T-cell (primary cell): Measurements from ENCODE around the gene KCNA5. TPM values are rescaled to one million over a fixed set of nuclear protein-coding genes. Genes with fewer than 3 reads are reported as not detected.

Experiments used
- ATAC-seq, 4 experiments: fragments of 200-7000 bp in 3 of 4; fragments of 150-1000 bp in 1 of 4; cut with Tn5 transposase; replicated peaks in 1 of 4; 1 replicate in 3 of 4; 2 replicates in 1 of 4; pipeline ENCODE4 v1.10.0; 2021; ENCODE audit warnings: moderate library complexity in 3 of 4, mild to moderate bottlenecking in 2 of 4, moderate number of reproducible peaks in 1 of 4
- CTCF ChIA-PET, 2 donors: fragments of 300-600 bp; sonication (Branson Sonifier 250); formaldehyde crosslinking; loops; one replicate each; lab custom pipeline; 2022; ENCODE audit warnings: antibody characterized with exemption in 2 of 2; lab: Charles Lee
- POLR2A ChIA-PET, 2 donors: fragments of 300-600 bp; sonication (Branson Sonifier 250); formaldehyde crosslinking; loops; one replicate each; lab custom pipeline; 2022; ENCODE audit warnings: antibody characterized with exemption in 2 of 2; lab: Charles Lee
- DNase-seq, 35 experiments: peaks; one replicate each; pipeline versions ENCODE4 v3.0.0 to v3.0.0-alpha.2; 2013 to 2023
- H3K27ac ChIP-seq: one replicate; pipeline ENCODE4 v1.5.1; 2013; ENCODE audit warnings: low read length
- H3K27me3 ChIP-seq, 2 experiments: replicated peaks in 1 of 2; 1 replicate in 1 of 2; 2 replicates in 1 of 2; pipeline versions ENCODE4 v1.6.1 to v1.7.0; 2013; ENCODE audit warnings: low read length in 1 of 2, mixed read lengths in 1 of 2; ENCODE audit not compliant: control insufficient read depth in 2 of 2, insufficient read depth in 2 of 2; ENCODE audit errors: extremely low read depth in 1 of 2
- H3K36me3 ChIP-seq, 2 donors: 1 replicate in 1 of 2; 2 replicates in 1 of 2; pipeline versions ENCODE4 v1.6.1 to v1.7.0; 2013; ENCODE audit warnings: low read length in 1 of 2; ENCODE audit not compliant: control insufficient read depth in 2 of 2, insufficient read depth in 1 of 2; ENCODE audit errors: extremely low read depth in 1 of 2
- H3K4me1 ChIP-seq, 2 experiments: 1 replicate in 1 of 2; 2 replicates in 1 of 2; pipeline versions ENCODE4 v1.6.1 to v1.7.0; 2013; ENCODE audit warnings: low read length in 2 of 2, mixed read lengths in 1 of 2; ENCODE audit not compliant: insufficient read depth in 2 of 2, control insufficient read depth in 1 of 2; ENCODE audit errors: extremely low read depth in 1 of 2
- H3K4me3 ChIP-seq, 2 donors: 1 replicate in 1 of 2; 2 replicates in 1 of 2; pipeline versions ENCODE4 v1.5.1 to v1.7.0; 2013; ENCODE audit warnings: mild to moderate bottlenecking in 2 of 2, low read length in 1 of 2, moderate library complexity in 1 of 2; ENCODE audit not compliant: control insufficient read depth in 1 of 2; ENCODE audit errors: extremely low read depth in 1 of 2
- H3K9me3 ChIP-seq: 2 replicates; pipeline ENCODE4 v1.7.0; 2013
- H3K27ac Mint-ChIP-seq, 2 donors: one replicate each; pipeline ENCODE4 v1.8.0; 2020 to 2021; ENCODE audit warnings: mild to moderate bottlenecking in 2 of 2, mixed read lengths in 2 of 2
- H3K27me3 Mint-ChIP-seq, 2 donors: one replicate each; pipeline ENCODE4 v1.8.0; 2021 to 2022; ENCODE audit warnings: mixed read lengths in 2 of 2
- H3K36me3 Mint-ChIP-seq: one replicate; pipeline ENCODE4 v1.8.0; 2021; ENCODE audit warnings: mixed read lengths
- H3K4me1 Mint-ChIP-seq, 3 donors: one replicate each; pipeline ENCODE4 v1.8.0; 2020 to 2022; ENCODE audit warnings: mixed read lengths in 3 of 3, mild to moderate bottlenecking in 1 of 3
- H3K4me3 Mint-ChIP-seq, 3 donors: one replicate each; pipeline ENCODE4 v1.8.0; 2020 to 2022; ENCODE audit warnings: mild to moderate bottlenecking in 3 of 3, mixed read lengths in 3 of 3, moderate library complexity in 3 of 3
- H3K9me3 Mint-ChIP-seq, 3 donors: one replicate each; pipeline ENCODE4 v1.8.0; 2020 to 2022; ENCODE audit warnings: mixed read lengths in 3 of 3
- WGBS: methylation state at CpG from one replicate; pipeline ENCODE4 v1.1.5; 2013; ENCODE audit warnings: missing lambda C conversion rate; ENCODE audit not compliant: insufficient coverage; 5-methylcytosine and 5-hydroxymethylcytosine counted together
- total RNA-seq, 35 experiments: library from RNA in 6 of 35; stranded (reverse) in 6 of 35; fragments of 120-200 nt in 1 of 35; gene quantifications; one replicate each; pipeline versions ENCODE4 v1.2.1 to v1.2.4 and lab custom pipeline; 2013 to 2026

The KCNA5 gene
- total RNA-seq, 5 donors from 2014 or later (not counting 1 experiment from before 2014, with no cell fraction given) = not detected

DNA sequence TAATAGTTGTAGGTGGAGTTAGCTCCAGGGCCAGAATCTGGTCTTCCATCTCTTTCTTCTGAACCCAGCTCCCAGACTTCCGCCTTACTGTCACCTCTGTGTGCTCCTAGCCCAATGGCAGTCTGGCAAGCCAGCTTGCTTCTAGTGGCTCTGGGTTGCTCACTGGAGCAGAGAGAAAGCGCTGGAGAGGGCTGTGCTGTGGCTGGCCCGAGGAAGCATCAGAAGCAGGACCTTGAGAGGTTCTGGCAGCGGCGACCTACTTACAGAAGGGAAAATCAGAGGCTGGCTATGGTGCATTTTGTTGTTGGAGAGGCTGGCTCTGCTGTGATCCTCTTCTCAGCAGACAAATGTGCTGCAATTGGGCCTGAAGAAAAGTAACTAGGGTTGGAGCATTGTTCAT lies 28.6 kb downstream of the KCNA5 start:
- DNase-seq (no peak), ATAC-seq (no peak)
- Histone ChIP-seq H3K27ac (no peak overlapping the region), H3K27me3 (peaks cover 0 to 10% of the 10 kb centered on the region in 2 experiments), H3K4me3 (no peak overlapping the region), H3K4me1 (no peaks in the 10 kb centered on the region), H3K9me3 (no peaks in the 10 kb centered on the region), H3K36me3 (no peaks in the 10 kb centered on the region)
- Mint-ChIP-seq H3K4me1 (no peaks in the 10 kb centered on the region), H3K9me3 (no peaks in the 10 kb centered on the region), H3K27me3 (peaks cover 7 to 24% of the 10 kb centered on the region in 2 donors), H3K27ac (no peak overlapping the region), H3K4me3 (no peak overlapping the region), H3K36me3 (no peaks in the 10 kb centered on the region)
- ChIA-PET CTCF (no interaction called here), POLR2A (no interaction called here)
- 86% methylated on average over 5 of the region's 5 CpGs for WGBS

DNA sequence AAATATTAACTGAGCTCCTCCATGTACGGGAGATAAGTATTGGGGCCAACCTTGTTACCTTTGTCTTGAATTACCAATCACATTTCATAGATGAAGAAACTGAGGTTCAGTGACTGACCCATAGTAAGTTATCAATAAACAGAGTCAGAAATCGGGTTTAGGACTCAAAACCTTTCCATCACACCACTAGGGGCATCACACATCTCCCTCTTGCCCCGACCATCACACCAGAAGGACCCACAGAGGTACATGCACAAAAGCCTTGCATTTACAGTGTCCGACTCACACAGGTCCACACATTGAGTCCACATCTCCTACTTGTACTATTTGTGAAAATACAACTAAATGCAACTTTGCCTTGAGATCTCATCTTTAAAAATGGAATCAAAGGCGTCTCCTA lies 29.4 kb downstream of the KCNA5 start:
- H3K9me3 Mint-ChIP-seq = no peaks in the 10 kb centered on the region
- H3K27ac ChIP-seq = no peak overlapping the region
- H3K27me3 Mint-ChIP-seq = peaks cover 10 to 19% of the 10 kb centered on the region in 2 donors
- no peak overlapping the region for H3K4me3 Mint-ChIP-seq
- H3K4me3 ChIP-seq = no peak overlapping the region
- no peaks in the 10 kb centered on the region for H3K36me3 ChIP-seq
- no peaks in the 10 kb centered on the region for H3K9me3 ChIP-seq
- no peak overlapping the region for H3K27ac Mint-ChIP-seq
- no peaks in the 10 kb centered on the region for H3K36me3 Mint-ChIP-seq
- CTCF ChIA-PET = no interaction called here
- H3K27me3 ChIP-seq = peaks cover 0 to 15% of the 10 kb centered on the region in 2 experiments
- no peak for DNase-seq
- H3K4me1 Mint-ChIP-seq = no peaks in the 10 kb centered on the region
- no peak for ATAC-seq
- 50% methylated on average over 3 of the region's 5 CpGs for WGBS
- no peaks in the 10 kb centered on the region for H3K4me1 ChIP-seq
- POLR2A ChIA-PET = no interaction called here

DNA sequence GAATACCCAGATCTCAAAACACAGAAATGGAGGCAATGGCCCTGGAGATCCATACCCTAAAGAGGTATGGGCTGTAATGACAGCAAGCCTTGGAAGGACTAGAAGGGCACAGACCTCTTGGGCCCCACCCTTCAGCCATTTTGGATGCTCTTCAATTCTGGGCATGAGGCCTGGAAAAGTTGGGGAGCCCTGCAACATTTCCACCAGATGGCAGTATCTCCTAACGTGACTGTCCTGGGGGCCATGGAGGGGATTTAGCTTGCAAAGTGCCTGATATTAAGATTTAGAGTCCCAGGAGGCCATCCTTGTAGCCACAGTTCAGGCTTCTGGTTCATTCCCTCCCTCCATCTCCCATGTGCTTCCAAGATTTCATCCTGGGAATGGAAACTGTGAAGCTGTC lies 30.2 kb downstream of the KCNA5 start:
- ChIA-PET CTCF (no interaction called here), POLR2A (no interaction called here)
- H3K4me3 Mint-ChIP-seq = no peak overlapping the region
- H3K9me3 Mint-ChIP-seq = no peaks in the 10 kb centered on the region
- ATAC-seq (no peak), DNase-seq (no peak)
- Histone ChIP-seq H3K9me3 (no peaks in the 10 kb centered on the region), H3K4me3 (no peak overlapping the region), H3K27ac (no peak overlapping the region), H3K27me3 (peaks cover 0 to 19% of the 10 kb centered on the region in 2 experiments), H3K36me3 (no peaks in the 10 kb centered on the region), H3K4me1 (no peaks in the 10 kb centered on the region)
- no peak overlapping the region for H3K27ac Mint-ChIP-seq
- 40% methylated on average over 1 of the region's 1 CpG for WGBS
- H3K36me3 Mint-ChIP-seq = no peaks in the 10 kb centered on the region
- no peaks in the 10 kb centered on the region for H3K4me1 Mint-ChIP-seq
- H3K27me3 Mint-ChIP-seq = peaks cover 10 to 20% of the 10 kb centered on the region in 2 donors

DNA sequence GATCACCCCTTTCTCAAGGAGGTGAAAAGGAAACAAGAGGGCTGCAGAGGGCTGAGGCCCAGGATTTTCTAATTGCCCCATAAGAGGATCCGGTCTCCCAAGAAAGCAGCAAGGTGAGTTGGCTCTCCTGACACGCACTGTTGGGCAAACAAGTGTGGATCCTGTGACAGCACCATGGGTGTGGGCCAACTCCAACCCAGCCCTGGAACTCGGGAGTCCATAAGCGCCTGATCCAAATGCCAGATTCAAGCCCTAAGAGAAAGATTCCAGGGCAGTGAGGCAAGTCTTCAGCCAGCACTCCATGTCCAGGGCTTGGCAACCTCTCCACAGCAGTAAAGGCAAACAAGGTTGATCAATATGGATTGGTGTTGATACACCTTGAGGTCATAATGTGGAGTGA lies 33.1 kb downstream of the KCNA5 start:
- ATAC-seq (no peak), DNase-seq (no peak)
- H3K36me3 Mint-ChIP-seq = no peaks in the 10 kb centered on the region
- peaks cover 0 to 19% of the 10 kb centered on the region in 2 experiments for H3K27me3 ChIP-seq
- no peak overlapping the region for H3K27ac ChIP-seq
- POLR2A ChIA-PET = no interaction called here
- H3K27ac Mint-ChIP-seq = no peak overlapping the region
- no peak overlapping the region for H3K4me3 ChIP-seq
- 81% methylated on average over 4 of the region's 4 CpGs for WGBS
- H3K36me3 ChIP-seq = no peaks in the 10 kb centered on the region
- no peaks in the 10 kb centered on the region for H3K4me1 ChIP-seq
- H3K4me3 Mint-ChIP-seq = no peak overlapping the region
- H3K9me3 ChIP-seq = no peaks in the 10 kb centered on the region
- CTCF ChIA-PET = no interaction called here
- H3K4me1 Mint-ChIP-seq = no peaks in the 10 kb centered on the region
- H3K9me3 Mint-ChIP-seq = no peaks in the 10 kb centered on the region
- peaks cover 6 to 11% of the 10 kb centered on the region in 2 donors for H3K27me3 Mint-ChIP-seq

DNA sequence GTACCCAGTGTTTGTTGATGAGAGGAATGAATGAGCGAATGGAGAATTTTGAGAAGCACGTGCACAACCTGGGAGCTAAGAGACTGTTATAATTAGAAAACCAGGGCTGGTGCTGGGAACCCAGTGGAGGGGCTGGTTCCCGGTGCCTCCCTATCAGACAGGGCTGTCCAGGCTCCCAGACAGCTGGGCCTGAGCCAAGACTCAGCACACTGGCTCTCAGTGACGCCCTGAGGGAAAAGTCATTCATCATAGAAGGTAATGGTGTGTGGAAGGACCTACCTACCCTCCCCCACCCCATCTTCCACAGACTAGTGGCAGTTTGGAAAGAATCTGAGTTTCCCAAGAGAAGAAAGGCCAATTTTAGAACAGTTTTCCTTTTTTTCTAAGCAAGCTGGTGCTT lies 34.7 kb downstream of the KCNA5 start:
- no peak for DNase-seq
- no peak overlapping the region for H3K27ac Mint-ChIP-seq
- no peaks in the 10 kb centered on the region for H3K9me3 ChIP-seq
- peaks cover 3 to 7% of the 10 kb centered on the region in 2 donors for H3K27me3 Mint-ChIP-seq
- ATAC-seq = no peak
- H3K9me3 Mint-ChIP-seq = no peaks in the 10 kb centered on the region
- H3K4me1 ChIP-seq = no peaks in the 10 kb centered on the region
- H3K4me3 ChIP-seq = no peak overlapping the region
- CTCF ChIA-PET = interaction anchor here in 1 of 2 donors (0.5 kb wide), 1 partner anchor 315 kb away, joined by 3 read pairs; no protein-coding TSS in a partner anchor
- no peaks in the 10 kb centered on the region for H3K36me3 ChIP-seq
- H3K27ac ChIP-seq = no peak overlapping the region
- peaks cover 0 to 19% of the 10 kb centered on the region in 2 experiments for H3K27me3 ChIP-seq
- 73% methylated on average over 2 of the region's 4 CpGs for WGBS
- POLR2A ChIA-PET = no interaction called here
- H3K4me3 Mint-ChIP-seq = no peak overlapping the region
- H3K36me3 Mint-ChIP-seq = no peaks in the 10 kb centered on the region
- no peaks in the 10 kb centered on the region for H3K4me1 Mint-ChIP-seq

DNA sequence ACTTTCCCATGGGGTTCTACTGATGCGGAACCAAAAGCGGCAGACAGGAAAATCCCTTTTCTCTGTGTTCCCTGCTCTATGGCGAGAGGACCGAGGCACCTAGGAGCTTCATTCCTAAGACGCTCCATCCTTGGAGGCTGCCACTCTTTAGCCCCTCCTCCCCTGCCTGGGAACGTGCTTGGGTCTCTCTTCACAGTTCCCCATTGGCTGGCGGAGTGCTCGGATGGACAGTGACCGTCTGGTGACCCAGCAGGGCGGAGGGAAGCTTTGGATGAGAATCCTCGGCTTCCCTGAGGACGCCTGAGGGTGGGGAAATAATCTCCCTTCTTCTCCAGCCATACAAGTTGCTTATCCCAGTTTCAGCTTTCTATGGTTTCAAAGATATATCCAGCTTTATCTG lies 37.3 kb downstream of the KCNA5 start:
- no peaks in the 10 kb centered on the region for H3K4me1 Mint-ChIP-seq
- H3K27me3 ChIP-seq = peaks cover 0 to 19% of the 10 kb centered on the region in 2 experiments
- no peak overlapping the region for H3K4me3 Mint-ChIP-seq
- peaks cover 4 to 7% of the 10 kb centered on the region in 2 donors for H3K27me3 Mint-ChIP-seq
- DNase-seq (no peak), ATAC-seq (no peak)
- H3K36me3 Mint-ChIP-seq = no peaks in the 10 kb centered on the region
- H3K27ac ChIP-seq = no peak overlapping the region
- no peaks in the 10 kb centered on the region for H3K9me3 Mint-ChIP-seq
- no peaks in the 10 kb centered on the region for H3K4me1 ChIP-seq
- no peaks in the 10 kb centered on the region for H3K36me3 ChIP-seq
- ChIA-PET POLR2A (no interaction called here), CTCF (no interaction called here)
- no peaks in the 10 kb centered on the region for H3K9me3 ChIP-seq
- H3K27ac Mint-ChIP-seq = no peak overlapping the region
- no peak overlapping the region for H3K4me3 ChIP-seq
- 85% methylated on average over 6 of the region's 12 CpGs for WGBS
